ENCODE data around the gene SPINT1. TPM values are rescaled to one million over a fixed set of nuclear protein-coding genes. Genes with fewer than 3 reads are reported as not detected.

The SPINT1 gene
- total and polyA plus RNA-seq, 4 donors: 1.2 to 2.6 (median 1.9) TPM

GRCh38 chr15:40871749-40872617 is 28.1 kb downstream of the SPINT1 start (continued):
- TF ChIP-seq YY1 (IDR thresholded peaks at IDR 0.05) (no peak), FOXA1 (IDR thresholded peaks at IDR 0.05) (no peak), GABPA (IDR thresholded peaks at IDR 0.05 in 1 of 2, conservative IDR thresholded peaks at IDR 0.05 in 1 of 2) (no peak), FOXA2 (IDR thresholded peaks at IDR 0.05) (no peak), TAF1 (conservative IDR thresholded peaks at IDR 0.05) (no peak)

DNA sequence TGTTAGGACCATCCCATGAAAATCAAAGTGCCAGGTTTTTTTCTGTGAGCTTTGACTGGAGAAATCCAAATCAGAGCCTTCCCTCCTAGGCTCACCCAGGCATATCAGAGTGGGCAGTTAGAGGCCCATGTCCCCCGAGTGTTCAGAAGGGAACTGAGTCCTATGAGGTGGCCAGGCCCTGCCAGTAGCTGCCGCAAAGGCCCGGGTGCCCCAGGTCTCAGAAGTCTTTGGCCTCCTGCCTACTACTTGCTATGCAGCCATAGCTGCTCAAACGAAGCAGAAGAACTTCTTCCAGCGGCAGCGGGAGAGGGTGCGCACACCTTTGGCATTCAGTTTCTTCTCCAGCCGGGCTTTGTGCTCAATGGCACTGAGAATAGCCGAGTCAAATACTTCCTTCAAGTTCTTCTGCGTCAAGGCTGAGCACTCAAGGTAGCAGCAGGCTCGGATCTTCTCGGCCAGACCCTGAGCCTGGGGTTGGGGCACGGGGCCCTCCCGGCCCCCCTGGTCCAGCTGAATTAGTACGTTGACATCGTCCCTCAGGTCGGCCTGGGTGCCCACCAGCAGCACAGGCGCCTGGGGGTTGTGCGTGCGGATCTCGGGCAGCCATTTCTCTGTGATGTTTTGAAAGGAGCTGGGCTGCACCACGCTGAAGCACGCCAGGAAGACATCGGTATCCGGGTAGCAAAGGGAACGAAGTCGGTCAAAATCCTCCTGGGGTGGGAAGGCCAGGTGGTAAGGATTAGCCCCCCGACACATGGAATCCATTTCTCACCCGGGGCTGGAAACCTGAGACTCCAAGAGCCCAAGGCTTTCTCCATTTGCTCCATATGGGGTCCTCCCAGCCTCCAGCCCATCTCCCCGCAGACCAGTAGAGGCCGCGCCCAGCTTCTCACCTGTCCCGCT is 29.2 kb downstream of the SPINT1 start:
- no peak for DNase-seq (ENCODE audit: low spot score)
- TF ChIP-seq FOXA1 (IDR thresholded peaks at IDR 0.05) (no peak), EGR1 (IDR thresholded peaks at IDR 0.05; ENCODE audit: low read depth in 2 of 2) (no peak), SP1 (IDR thresholded peaks at IDR 0.05) (no peak), GABPA (IDR thresholded peaks at IDR 0.05 in 1 of 2, conservative IDR thresholded peaks at IDR 0.05 in 1 of 2) (no peak), RAD21 (IDR thresholded peaks at IDR 0.05) (no peak), CTCF (IDR thresholded peaks at IDR 0.05; ENCODE audit: low read depth, low read length, missing input control) (no peak), FOXA2 (IDR thresholded peaks at IDR 0.05) (no peak), ZBTB33 (IDR thresholded peaks at IDR 0.05) (no peak), NR2F2 (IDR thresholded peaks at IDR 0.05) (no peak)

GRCh38 chr15:40873694-40874561 is 30.1 kb downstream of the SPINT1 start, which contains the start of gene RHOV:
RHOV (minus strand) TSS chr15:40874234; CDS start chr15:40874139, 95 bp downstream.
- Histone ChIP-seq H3K36me3 (ENCODE audit: control insufficient read depth in 4 of 4, insufficient read depth in 3 of 4, low read depth in 1 of 4, low read length in 3 of 4) (no peaks in the 10 kb centered on the region), H3K4me1 (ENCODE audit: control insufficient read depth in 4 of 4, insufficient read depth in 4 of 4, low read length in 3 of 4) (peaks cover 2 to 13% (median 7%) of the 10 kb centered on the region in 4 donors), H3K27ac (ENCODE audit: low read depth in 1 of 2, low read length in 2 of 2) (no peak within 1 kb of the TSS), H3K4me3 (ENCODE audit: low read depth in 1 of 3, low read length in 3 of 3) (peak within 1 kb of the TSS in 2 of 3 donors; percentile 28 to 63), H3K27me3 (ENCODE audit: control insufficient read depth in 4 of 4, insufficient read depth in 4 of 4, low read length in 3 of 4) (peaks cover 0 to 3% (median 0%) of the 10 kb centered on the region in 4 donors), H3K9me3 (ENCODE audit: control insufficient read depth in 4 of 4, low read length in 3 of 4) (no peaks in the 10 kb centered on the region), H3K9ac (ENCODE audit: low read depth in 1 of 2, low read length in 2 of 2) (no peak within 1 kb of the TSS)
- peak; percentile 79 for DNase-seq (ENCODE audit: low spot score)
- WGBS: 2% methylated on average over 74 of the region's 74 CpGs
- TF ChIP-seq FOXA2 (IDR thresholded peaks at IDR 0.05) (no peak), NR2F2 (IDR thresholded peaks at IDR 0.05) (no peak), SP1 (IDR thresholded peaks at IDR 0.05) (no peak), HNF4A (conservative IDR thresholded peaks at IDR 0.05) (no peak), JUND (IDR thresholded peaks at IDR 0.05) (no peak), ZBTB33 (IDR thresholded peaks at IDR 0.05) (no peak), RXRA (IDR thresholded peaks at IDR 0.05) (no peak), EGR1 (IDR thresholded peaks at IDR 0.05; ENCODE audit: low read depth in 2 of 2) (no peak), FOXA1 (IDR thresholded peaks at IDR 0.05) (no peak)
- TF ChIP-seq, protein P1, sequence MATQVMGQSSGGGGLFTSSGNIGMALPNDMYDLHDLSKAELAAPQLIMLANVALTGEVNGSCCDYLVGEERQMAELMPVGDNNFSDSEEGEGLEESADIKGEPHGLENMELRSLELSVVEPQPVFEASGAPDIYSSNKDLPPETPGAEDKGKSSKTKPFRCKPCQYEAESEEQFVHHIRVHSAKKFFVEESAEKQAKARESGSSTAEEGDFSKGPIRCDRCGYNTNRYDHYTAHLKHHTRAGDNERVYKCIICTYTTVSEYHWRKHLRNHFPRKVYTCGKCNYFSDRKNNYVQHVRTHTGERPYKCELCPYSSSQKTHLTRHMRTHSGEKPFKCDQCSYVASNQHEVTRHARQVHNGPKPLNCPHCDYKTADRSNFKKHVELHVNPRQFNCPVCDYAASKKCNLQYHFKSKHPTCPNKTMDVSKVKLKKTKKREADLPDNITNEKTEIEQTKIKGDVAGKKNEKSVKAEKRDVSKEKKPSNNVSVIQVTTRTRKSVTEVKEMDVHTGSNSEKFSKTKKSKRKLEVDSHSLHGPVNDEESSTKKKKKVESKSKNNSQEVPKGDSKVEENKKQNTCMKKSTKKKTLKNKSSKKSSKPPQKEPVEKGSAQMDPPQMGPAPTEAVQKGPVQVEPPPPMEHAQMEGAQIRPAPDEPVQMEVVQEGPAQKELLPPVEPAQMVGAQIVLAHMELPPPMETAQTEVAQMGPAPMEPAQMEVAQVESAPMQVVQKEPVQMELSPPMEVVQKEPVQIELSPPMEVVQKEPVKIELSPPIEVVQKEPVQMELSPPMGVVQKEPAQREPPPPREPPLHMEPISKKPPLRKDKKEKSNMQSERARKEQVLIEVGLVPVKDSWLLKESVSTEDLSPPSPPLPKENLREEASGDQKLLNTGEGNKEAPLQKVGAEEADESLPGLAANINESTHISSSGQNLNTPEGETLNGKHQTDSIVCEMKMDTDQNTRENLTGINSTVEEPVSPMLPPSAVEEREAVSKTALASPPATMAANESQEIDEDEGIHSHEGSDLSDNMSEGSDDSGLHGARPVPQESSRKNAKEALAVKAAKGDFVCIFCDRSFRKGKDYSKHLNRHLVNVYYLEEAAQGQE (IDR thresholded peaks at IDR 0.05): no peak

More for the DNA sequence above, 29.2 kb downstream of the SPINT1 start:
- H3K27me3 ChIP-seq (ENCODE audit: control insufficient read depth in 4 of 4, insufficient read depth in 4 of 4, low read length in 3 of 4): peaks cover 0 to 3% (median 0%) of the 10 kb centered on the region in 4 donors
- H3K9ac ChIP-seq (ENCODE audit: low read depth in 1 of 2, low read length in 2 of 2): no peak overlapping the region
- no peak overlapping the region for H3K4me3 ChIP-seq (ENCODE audit: low read depth in 1 of 3, low read length in 3 of 3)
- no peaks in the 10 kb centered on the region for H3K36me3 ChIP-seq (ENCODE audit: control insufficient read depth in 4 of 4, insufficient read depth in 3 of 4, low read depth in 1 of 4, low read length in 3 of 4)
- no peak overlapping the region for H3K27ac ChIP-seq (ENCODE audit: low read depth in 1 of 2, low read length in 2 of 2)
- 63% methylated on average over 33 of the region's 33 CpGs for WGBS
- H3K9me3 ChIP-seq (ENCODE audit: control insufficient read depth in 4 of 4, low read length in 3 of 4): no peaks in the 10 kb centered on the region
- H3K4me1 ChIP-seq (ENCODE audit: control insufficient read depth in 4 of 4, insufficient read depth in 4 of 4, low read length in 3 of 4): peaks cover 2 to 13% (median 7%) of the 10 kb centered on the region in 4 donors

All from liver (tissue), 9 donors.